Heart right ventricle (tissue), 16 donors: ENCODE results near the gene MMGT1. TPM values are rescaled to one million over a fixed set of nuclear protein-coding genes. Genes with fewer than 3 reads are reported as not detected.

Experiments used
- ATAC-seq, 8 donors: fragments of 200-7000 bp; cut with Tn5 transposase; one replicate each; pipeline ENCODE4 v1.9.1; 2020; ENCODE audit warnings: mild to moderate bottlenecking in 8 of 8, moderate library complexity in 8 of 8, moderate number of reproducible peaks in 1 of 8
- DNase-seq, 2 donors: peaks; one replicate each; pipeline ENCODE4 v3.0.0-alpha.2; 2020
- H3K27ac ChIP-seq, 10 donors: fragments of 200-600 bp; sonication (generic) in 2 of 10; one replicate each; pipeline versions ENCODE4 v1.5.0 to v1.8.0; 2020 to 2022; ENCODE audit warnings: mild to moderate bottlenecking in 3 of 10
- H3K27me3 ChIP-seq, 7 donors: fragments of 200-600 bp; one replicate each; pipeline ENCODE4 v1.8.0; 2021 to 2022; ENCODE audit warnings: mild to moderate bottlenecking in 2 of 7
- H3K36me3 ChIP-seq, 9 donors: fragments of 200-600 bp; sonication (generic) in 1 of 9; one replicate each; pipeline versions ENCODE4 v1.5.0 to v1.8.0; 2020 to 2022; ENCODE audit warnings: mild to moderate bottlenecking in 2 of 9
- H3K4me1 ChIP-seq, 9 donors: fragments of 200-600 bp; sonication (generic) in 1 of 9; one replicate each; pipeline versions ENCODE4 v1.5.0 to v1.8.0; 2020 to 2022; ENCODE audit warnings: mild to moderate bottlenecking in 4 of 9
- H3K4me3 ChIP-seq, 10 donors: fragments of 200-600 bp; sonication (generic) in 2 of 10; one replicate each; pipeline versions ENCODE4 v1.5.0 to v1.8.0; 2020 to 2022; ENCODE audit warnings: mild to moderate bottlenecking in 7 of 10, moderate library complexity in 2 of 10
- H3K9me3 ChIP-seq, 11 donors: fragments of 200-600 bp in 10 of 11; sonication (generic) in 2 of 11; one replicate each; pipeline versions ENCODE4 v1.5.0 to v1.8.0; 2013 to 2022; ENCODE audit warnings: mild to moderate bottlenecking in 2 of 11, control low read depth in 1 of 11, moderate library complexity in 1 of 11
- CTCF ChIP-seq, 9 donors: fragments of 200-600 bp; sonication (generic) in 2 of 9; IDR thresholded peaks; one replicate each; pipeline versions ENCODE4 v1.5.0 to v1.8.0; 2021 to 2022; ENCODE audit warnings: antibody characterized with exemption in 9 of 9, mild to moderate bottlenecking in 5 of 9, moderate library complexity in 1 of 9
- WGBS, 2 donors: extraction: QIAGEN DNeasy Blood & Tissue Kit; methylation state at CpG; one replicate each; pipeline ENCODE4 v1.1.7; 2013; ENCODE audit warnings: inconsistent platforms in 1 of 2; 5-methylcytosine and 5-hydroxymethylcytosine counted together
- intact Hi-C, 10 donors: fragments of 100-400 bp; cut with DNase I; formaldehyde crosslinking; loops; one replicate each; pipeline versions ENCODE4 v1.11.1 to v1.14.2; 2022
- polyA plus RNA-seq, 2 donors: library from polyadenylated mRNA; stranded (reverse); fragments of 200-250 nt; gene quantifications; one replicate each; pipeline ENCODE4 v1.2.3, GENCODE V29; 2013
- total RNA-seq, 10 donors: library from RNA; stranded (reverse); fragmentation: NEBNext Ultra II Directional in 3 of 10; extraction: Animal tissue kit (Norgen Biotek cat#: 25700) in 3 of 10; gene quantifications; one replicate each; pipeline versions ENCODE4 v1.2.1 to v1.2.4, GENCODE V29; 2021 to 2023
- donor health status: Arrhythmogenic right ventricular cardiomyopathy.
- donor health status: ischemic (EF 13 %, LVEDD 7.1; RV severe dilation, severe dysfunction).
- donor health status: healthy with polysubstance abuse.
- donor health status: DM: no; HTN: yes; CAD: no.
- donor health status: DM: no; HTN: no; CAD: no.
- donor health status: ischemic (EF 25% LVEDD 6.9; RV normal size, moderate dysfunction).
- donor health status: ischemic (EF 25% LVEDD 5.7; RV mildly dilated, moderate dysfunction).
- donor health status: healthy.
- donor health status: DM: yes; HTN: yes; CAD: no.
- donor health status: Ischemic cardiomyopathy.
- donor health status: ischemic (EF 35%, LVEDD 5.7; RV mildly dilated, moderate dysfunction).
- donor health status: nonischemic (EF 11% LVEDD 7.7; RV severe dilation, severe dysfunction).
- donor health status: DM: yes; HTN: yes; CAD: no.
- donor health status: PGD.
- donor health status: ischemic (EF 29% LVEDD 5.4; RV normal size, mild dysfunction).
- donor health status: nonischemic (EF 23%, LVEDD 6.1; RV moderate dilation, normal function).

Gene MMGT1
- total and polyA plus RNA-seq, 12 donors = 1.5 to 29.5 (median 25.4) TPM

GRCh38 chrX:135985157-135985972 is 11.6 kb upstream of the MMGT1 start, which contains the start of gene SLC9A6:
Gene SLC9A6 (plus strand): TSS chrX:135985435. CDS start chrX:135985659, 224 bp downstream.
- peak; percentile 94 to 98 (median 96) for ATAC-seq

GRCh38 chrX:135984791-135985156 is 11.0 kb upstream of the MMGT1 start:
- intact Hi-C loops = no loop called here
- peak in 2 of 8 donors; percentile 5 to 24 for ATAC-seq
- H3K36me3 ChIP-seq = no peaks in the 10 kb centered on the region

More at GRCh38 chrX:135985157-135985972, 11.6 kb upstream of the MMGT1 start, which contains the start of gene SLC9A6:
- H3K36me3 ChIP-seq = no peaks in the 10 kb centered on the region
- peaks cover 0 to 28% (median 8%) of the 10 kb centered on the region in 9 donors for H3K4me1 ChIP-seq
- intact Hi-C loops = no loop called here
- H3K9me3 ChIP-seq = no peaks in the 10 kb centered on the region
- peak within 1 kb of the TSS; percentile 60 to 87 (median 76) for H3K4me3 ChIP-seq
- no peak for TF ChIP-seq CTCF (IDR thresholded peaks at IDR 0.05)
- WGBS, 2 donors = 0 to 1% methylated on average over 43 to 64 of the region's 68 CpGs
- no peaks in the 10 kb centered on the region for H3K27me3 ChIP-seq
- DNase-seq = peak; percentile 69 to 81
- H3K27ac ChIP-seq = peak within 1 kb of the TSS; percentile 24 to 88 (median 77)

GRCh38 chrX:135984256-135984655 is 10.5 kb upstream of the MMGT1 start:
- WGBS, 2 donors = 60 to 71% methylated on average over 2 of the region's 2 CpGs
- DNase-seq (no peak), ATAC-seq (no peak)
- H3K4me3 ChIP-seq = peak overlapping the region in 7 of 10 donors; percentile 60 to 87 (median 78)
- intact Hi-C loops = no loop called here
- H3K4me1 ChIP-seq = peaks cover 0 to 28% (median 8%) of the 10 kb centered on the region in 9 donors
- no peaks in the 10 kb centered on the region for H3K36me3 ChIP-seq
- no peaks in the 10 kb centered on the region for H3K9me3 ChIP-seq
- peak overlapping the region in 5 of 10 donors; percentile 77 to 88 (median 85) for H3K27ac ChIP-seq
- no peaks in the 10 kb centered on the region for H3K27me3 ChIP-seq
- no peak for TF ChIP-seq CTCF (IDR thresholded peaks at IDR 0.05)

More at GRCh38 chrX:135984791-135985156, 11.0 kb upstream of the MMGT1 start:
- WGBS, 2 donors = 4 to 5% methylated on average over 7 of the region's 7 CpGs
- DNase-seq = no peak
- H3K27ac ChIP-seq = peak overlapping the region; percentile 24 to 88 (median 77)
- peak overlapping the region; percentile 60 to 87 (median 76) for H3K4me3 ChIP-seq
- H3K27me3 ChIP-seq = no peaks in the 10 kb centered on the region
- peaks cover 0 to 28% (median 8%) of the 10 kb centered on the region in 9 donors for H3K4me1 ChIP-seq
- no peaks in the 10 kb centered on the region for H3K9me3 ChIP-seq
- no peak for TF ChIP-seq CTCF (IDR thresholded peaks at IDR 0.05)

- no peak overlapping the region for H3K4me3 ChIP-seq
- no peaks in the 10 kb centered on the region for H3K9me3 ChIP-seq
- TF ChIP-seq CTCF (IDR thresholded peaks at IDR 0.05) = no peak
- no peak overlapping the region for H3K27ac ChIP-seq
- 43 to 65% methylated on average over 1 of the region's 1 CpG for WGBS, 2 donors
- DNase-seq = no peak
- H3K4me1 ChIP-seq = peaks cover 0 to 28% (median 8%) of the 10 kb centered on the region in 9 donors
- no peaks in the 10 kb centered on the region for H3K27me3 ChIP-seq
- ATAC-seq = peak in 3 of 8 donors; percentile 34 to 63 (median 34)
- intact Hi-C loops = no loop called here
- H3K36me3 ChIP-seq = no peaks in the 10 kb centered on the region
Observed at GRCh38 chrX:135982860-135983259, 9.1 kb upstream of the MMGT1 start.
